PFSK-1 (cell line): ENCODE data around the gene HRK. TPM values are rescaled to one million over a fixed set of nuclear protein-coding genes. Genes with fewer than 3 reads are reported as not detected.

Experiments
- FOXP2 ChIP-seq: optimal IDR thresholded peaks from 2 replicates; pipeline ENCODE3; 2011; ENCODE audit warnings: borderline replicate concordance, control low read depth, inconsistent platforms; ENCODE audit not compliant: insufficient read depth; ENCODE audit errors: extremely low read length, extremely low read depth
- POLR2AphosphoS5 ChIP-seq: IDR thresholded peaks from 2 replicates; pipeline ENCODE4 v1.6.1; 2012; ENCODE audit warnings: low read depth, mild to moderate bottlenecking, control low read depth, low read length, moderate library complexity
- SIN3A ChIP-seq: IDR thresholded peaks from 2 replicates; pipeline ENCODE4 v1.6.1; 2012; ENCODE audit warnings: mild to moderate bottlenecking, low read length, moderate library complexity, borderline replicate concordance; ENCODE audit not compliant: insufficient read depth
- TAF1 ChIP-seq: IDR thresholded peaks from 2 replicates; pipeline ENCODE4 v1.6.1; 2012; ENCODE audit warnings: low read length, control low read depth, borderline replicate concordance; ENCODE audit not compliant: insufficient read depth
- polyA plus RNA-seq: library from polyadenylated mRNA; unstranded; fragments of >200 nt; gene quantifications from one replicate; pipeline ENCODE4 v1.2.1, GENCODE V29; 2012; ENCODE audit warnings: low read depth, missing spikeins; ENCODE audit not compliant: insufficient read length
- TF ChIP-seq, protein P1 (sequence below), 2 experiments: IDR thresholded peaks; 2 replicates each; pipeline versions ENCODE4 v1.6.1 to v1.8.0; 2011 to 2012; ENCODE audit warnings: low read depth in 2 of 2, low read length in 2 of 2, control low read depth in 1 of 2, inconsistent platforms in 1 of 2, mild to moderate bottlenecking in 1 of 2, moderate library complexity in 1 of 2; ENCODE audit not compliant: insufficient read depth in 1 of 2

HRK gene
- polyA plus RNA-seq, result 2.0 TPM

- no peak for TF ChIP-seq POLR2AphosphoS5
- TF ChIP-seq, protein P1, sequence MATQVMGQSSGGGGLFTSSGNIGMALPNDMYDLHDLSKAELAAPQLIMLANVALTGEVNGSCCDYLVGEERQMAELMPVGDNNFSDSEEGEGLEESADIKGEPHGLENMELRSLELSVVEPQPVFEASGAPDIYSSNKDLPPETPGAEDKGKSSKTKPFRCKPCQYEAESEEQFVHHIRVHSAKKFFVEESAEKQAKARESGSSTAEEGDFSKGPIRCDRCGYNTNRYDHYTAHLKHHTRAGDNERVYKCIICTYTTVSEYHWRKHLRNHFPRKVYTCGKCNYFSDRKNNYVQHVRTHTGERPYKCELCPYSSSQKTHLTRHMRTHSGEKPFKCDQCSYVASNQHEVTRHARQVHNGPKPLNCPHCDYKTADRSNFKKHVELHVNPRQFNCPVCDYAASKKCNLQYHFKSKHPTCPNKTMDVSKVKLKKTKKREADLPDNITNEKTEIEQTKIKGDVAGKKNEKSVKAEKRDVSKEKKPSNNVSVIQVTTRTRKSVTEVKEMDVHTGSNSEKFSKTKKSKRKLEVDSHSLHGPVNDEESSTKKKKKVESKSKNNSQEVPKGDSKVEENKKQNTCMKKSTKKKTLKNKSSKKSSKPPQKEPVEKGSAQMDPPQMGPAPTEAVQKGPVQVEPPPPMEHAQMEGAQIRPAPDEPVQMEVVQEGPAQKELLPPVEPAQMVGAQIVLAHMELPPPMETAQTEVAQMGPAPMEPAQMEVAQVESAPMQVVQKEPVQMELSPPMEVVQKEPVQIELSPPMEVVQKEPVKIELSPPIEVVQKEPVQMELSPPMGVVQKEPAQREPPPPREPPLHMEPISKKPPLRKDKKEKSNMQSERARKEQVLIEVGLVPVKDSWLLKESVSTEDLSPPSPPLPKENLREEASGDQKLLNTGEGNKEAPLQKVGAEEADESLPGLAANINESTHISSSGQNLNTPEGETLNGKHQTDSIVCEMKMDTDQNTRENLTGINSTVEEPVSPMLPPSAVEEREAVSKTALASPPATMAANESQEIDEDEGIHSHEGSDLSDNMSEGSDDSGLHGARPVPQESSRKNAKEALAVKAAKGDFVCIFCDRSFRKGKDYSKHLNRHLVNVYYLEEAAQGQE (IDR thresholded peaks at IDR 0.05; ENCODE audit: insufficient read depth in 1 of 2, low read depth in 2 of 2, low read length in 2 of 2), result no peak
- TF ChIP-seq FOXP2, result no peak
- no peak for TF ChIP-seq TAF1
- TF ChIP-seq SIN3A, result no peak
Measured at GRCh38 chr12:116881325-116881876, at the start of gene HRK. HRK (minus strand) TSS chr12:116881441; CDS start chr12:116881307, 134 bp downstream.

DNA sequence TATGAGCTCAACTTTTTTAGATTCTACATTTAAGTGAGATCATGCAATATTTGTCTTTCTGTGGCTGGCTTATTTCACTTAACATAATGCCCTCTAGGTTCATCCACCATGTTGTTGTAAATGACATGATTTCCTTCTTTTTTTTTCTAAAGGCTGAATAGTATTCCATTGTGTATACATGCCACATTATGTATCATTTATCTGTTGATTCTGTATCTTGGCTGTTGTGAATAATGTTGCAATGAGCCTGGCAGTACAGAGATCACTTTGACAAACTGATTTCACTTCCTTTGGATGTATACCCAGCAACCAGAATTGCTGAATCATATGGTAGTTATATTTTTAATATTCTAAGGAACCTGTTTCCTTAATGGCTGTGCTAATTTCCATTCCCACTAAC lies 48.6 kb upstream of the HRK start:
- TF ChIP-seq FOXP2 (no peak), SIN3A (no peak)

DNA sequence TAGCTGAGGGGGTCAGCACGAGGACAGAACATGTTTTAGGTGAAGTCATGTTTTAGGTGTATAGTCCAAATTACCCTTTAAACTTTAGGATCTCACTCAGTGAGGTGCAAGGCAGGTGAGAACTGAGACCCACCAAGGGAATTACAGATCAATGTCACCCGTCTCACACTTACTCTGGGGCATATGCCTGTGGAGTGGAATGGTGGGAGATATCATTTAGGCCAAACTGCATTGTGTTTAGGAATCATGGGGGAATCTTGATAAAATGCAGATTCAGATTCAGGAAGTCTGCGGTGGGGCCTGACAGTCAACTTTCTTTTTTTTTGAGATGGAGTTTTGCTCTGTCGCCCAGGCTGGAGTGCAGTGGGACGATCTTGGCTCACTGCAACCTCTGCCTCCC lies 47.3 kb upstream of the HRK start:
- TF ChIP-seq POLR2AphosphoS5, result no peak
- TF ChIP-seq, protein P1 (IDR thresholded peaks at IDR 0.05; ENCODE audit: insufficient read depth in 1 of 2, low read depth in 2 of 2, low read length in 2 of 2), result no peak
- no peak for TF ChIP-seq TAF1
- no peak for TF ChIP-seq SIN3A
- TF ChIP-seq FOXP2, result no peak

DNA sequence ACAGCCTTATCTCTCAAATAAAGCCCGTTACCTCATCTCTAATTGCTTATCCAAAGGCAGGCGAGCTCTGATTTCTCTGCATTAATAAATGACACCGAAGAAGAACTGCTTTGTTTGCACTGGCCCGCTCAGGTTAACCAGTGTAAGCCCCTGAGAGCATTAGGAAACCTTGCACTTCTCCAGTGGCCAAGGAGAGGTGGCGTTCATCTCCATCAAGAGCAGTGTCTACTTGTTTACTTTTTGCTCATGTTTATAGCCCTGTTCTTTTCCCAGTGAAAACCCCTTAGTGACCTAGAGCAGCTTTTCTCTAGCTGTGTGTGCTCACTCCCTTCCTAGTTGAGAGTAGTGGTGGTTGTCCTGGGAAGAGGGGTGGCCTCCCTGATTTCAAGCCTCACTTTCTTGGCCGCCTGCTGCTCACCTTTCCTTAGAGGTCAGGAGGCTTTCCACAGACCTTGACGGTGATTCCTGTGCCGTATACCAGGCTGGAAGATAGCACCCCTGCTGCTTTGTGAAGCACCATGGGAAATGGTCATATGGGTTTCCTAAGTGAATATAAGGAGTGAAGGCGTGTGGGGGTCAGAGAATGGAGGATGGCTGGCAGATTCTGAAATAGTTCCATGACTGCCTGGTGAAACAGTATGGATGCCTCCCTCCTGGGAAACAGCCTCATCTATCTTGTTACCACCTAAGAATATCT lies 46.2 kb upstream of the HRK start:
- TF ChIP-seq FOXP2, result no peak
- no peak for TF ChIP-seq SIN3A
- TF ChIP-seq TAF1, result no peak
- no peak for TF ChIP-seq POLR2AphosphoS5
- TF ChIP-seq, protein P1 (IDR thresholded peaks at IDR 0.05; ENCODE audit: insufficient read depth in 1 of 2, low read depth in 2 of 2, low read length in 2 of 2), result no peak

GRCh38 chr12:116926283-116927243 lies 45.3 kb upstream of the HRK start:
- TF ChIP-seq, protein P1 (IDR thresholded peaks at IDR 0.05; ENCODE audit: insufficient read depth in 1 of 2, low read depth in 2 of 2, low read length in 2 of 2), result no peak
- TF ChIP-seq TAF1 (no peak), SIN3A (no peak), POLR2AphosphoS5 (no peak), FOXP2 (no peak)
